SK-N-SH (cell line): ENCODE measurements around the gene MED16. TPM values are rescaled to one million over a fixed set of nuclear protein-coding genes. Genes with fewer than 3 reads are reported as not detected.

Source experiments
- CTCF ChIA-PET: fragments of 300-600, 350-600 bp; formaldehyde crosslinking; extraction: SDS; loops from one replicate; lab custom pipeline; 2021; lab: Yijun Ruan, JAX
- POLR2A ChIA-PET: fragments of 350-600 bp; sonication (Branson Sonifier 250); formaldehyde crosslinking; extraction: SDS; loops from one replicate; lab custom pipeline; 2020; ENCODE audit warnings: antibody characterized with exemption, inconsistent platforms; lab: Yijun Ruan, JAX
- DNase-seq: peaks from one replicate; pipeline ENCODE4 v3.0.0; 2012
- H2AFZ ChIP-seq: fragments of 200-600 bp; sonication (generic); 2 replicates; pipeline ENCODE4 v1.8.1; 2016; ENCODE audit warnings: antibody characterized with exemption, mild to moderate bottlenecking, low read depth
- H3F3A ChIP-seq: fragments of 200-600 bp; sonication (generic); replicated peaks from 2 replicates; pipeline ENCODE3; 2016; ENCODE audit warnings: antibody characterized with exemption, mild to moderate bottlenecking; ENCODE audit not compliant: insufficient read depth
- H3K27ac ChIP-seq, 2 experiments: fragments of 200-500 bp in 1 of 2; fragments of 200-600 bp in 1 of 2; sonication (Bioruptor generic) in 1 of 2; sonication (generic), shearing (Covaris generic) in 1 of 2; 2 replicates each; pipeline versions ENCODE4 v1.5.1 to v1.6.1; 2014 to 2016; ENCODE audit warnings: low read depth in 2 of 2, inconsistent platforms in 1 of 2, low read length in 1 of 2, mild to moderate bottlenecking in 1 of 2, mixed read lengths in 1 of 2
- H3K27me3 ChIP-seq: fragments of 200-600 bp; sonication (generic), shearing (Covaris generic); 2 replicates; pipeline ENCODE4 v1.6.1; 2016; ENCODE audit warnings: mixed run types; ENCODE audit not compliant: insufficient read depth
- H3K36me3 ChIP-seq, 2 experiments: fragments of 200-500 bp in 1 of 2; fragments of 200-600 bp in 1 of 2; sonication (Bioruptor generic) in 1 of 2; sonication (generic) in 1 of 2; replicated peaks in 1 of 2; 2 replicates each; pipeline versions ENCODE3 to v1.5.1; 2014 to 2016; ENCODE audit warnings: low read length in 1 of 2, mild to moderate bottlenecking in 1 of 2; ENCODE audit not compliant: insufficient read depth in 2 of 2, control insufficient read depth in 1 of 2
- H3K4me1 ChIP-seq, 2 experiments: fragments of 200-500 bp in 1 of 2; fragments of 200-600 bp in 1 of 2; sonication (Bioruptor generic) in 1 of 2; sonication (generic), shearing (Covaris generic) in 1 of 2; 2 replicates each; pipeline versions ENCODE4 v1.5.1 to v1.6.1; 2014 to 2016; ENCODE audit warnings: low read depth in 1 of 2, low read length in 1 of 2, mixed run types in 1 of 2; ENCODE audit not compliant: insufficient read depth in 2 of 2, control insufficient read depth in 1 of 2
- H3K4me2 ChIP-seq: fragments of 200-600 bp; sonication (generic), shearing (Covaris generic); 2 replicates; pipeline ENCODE4 v1.6.1; 2017; ENCODE audit warnings: mixed run types
- H3K4me3 ChIP-seq, 2 experiments: fragments of 200-500 bp in 1 of 2; fragments of 200-600 bp in 1 of 2; sonication (Bioruptor generic) in 1 of 2; sonication (generic), shearing (Covaris generic) in 1 of 2; 2 replicates each; pipeline versions ENCODE4 v1.5.1 to v1.8.1; 2014 to 2016; ENCODE audit warnings: low read depth in 2 of 2, inconsistent platforms in 1 of 2, low read length in 1 of 2, mild to moderate bottlenecking in 1 of 2, mixed read lengths in 1 of 2, moderate library complexity in 1 of 2
- H3K79me2 ChIP-seq: fragments of 200-600 bp; sonication (generic); 2 replicates; pipeline ENCODE4 v1.8.1; 2017; ENCODE audit warnings: mild to moderate bottlenecking; ENCODE audit not compliant: insufficient read depth
- H3K9ac ChIP-seq: fragments of 200-600 bp; sonication (generic); 2 replicates; pipeline ENCODE4 v1.6.1; 2017; ENCODE audit warnings: mixed run types
- H3K9me2 ChIP-seq: fragments of 200-600 bp; sonication (generic); 2 replicates; pipeline ENCODE4 v1.6.1; 2017; ENCODE audit warnings: mixed run types
- H3K9me3 ChIP-seq: fragments of 200-600 bp; sonication (generic); 2 replicates; pipeline ENCODE4 v1.6.1; 2017; ENCODE audit warnings: mixed run types, mild to moderate bottlenecking, moderate library complexity
- H4K20me1 ChIP-seq: fragments of 200-600 bp; sonication (generic); 2 replicates; pipeline ENCODE4 v1.6.1; 2017; ENCODE audit warnings: mild to moderate bottlenecking, mixed run types; ENCODE audit not compliant: insufficient read depth
- CTCF ChIP-seq: fragments of 200-600 bp; sonication (generic); IDR thresholded peaks from 2 replicates; pipeline ENCODE4 v1.6.1; 2017; ENCODE audit warnings: antibody characterized with exemption, mild to moderate bottlenecking, moderate library complexity
- EP300 ChIP-seq, 2 experiments: IDR thresholded peaks; 2 replicates each; pipeline versions ENCODE4 v1.4.0 to v1.6.1; 2012; ENCODE audit warnings: borderline replicate concordance in 1 of 2, low read depth in 1 of 2, low read length in 1 of 2
- FOXM1 ChIP-seq: IDR thresholded peaks from 2 replicates; pipeline ENCODE4 v1.4.0; 2012; ENCODE audit warnings: low read depth, mild to moderate bottlenecking
- GABPA ChIP-seq: IDR thresholded peaks from 2 replicates; pipeline ENCODE4 v1.4.0; 2012; ENCODE audit warnings: low read depth, mild to moderate bottlenecking
- IRF3 ChIP-seq: fragments of 150-350 bp; IDR thresholded peaks from 2 replicates; pipeline ENCODE4 v1.6.1; 2016; ENCODE audit warnings: mild to moderate bottlenecking, low read depth, low read length
- MEF2A ChIP-seq: IDR thresholded peaks from 2 replicates; pipeline ENCODE4 v1.4.0; 2012; ENCODE audit warnings: low read depth, borderline replicate concordance
- MXI1 ChIP-seq: IDR thresholded peaks from 2 replicates; pipeline ENCODE4 v1.6.1; 2012; ENCODE audit warnings: mild to moderate bottlenecking, low read depth, low read length, improper control_type of control experiment
- NFIC ChIP-seq: IDR thresholded peaks from 2 replicates; pipeline ENCODE4 v1.4.0; 2012; ENCODE audit warnings: borderline replicate concordance
- NRF1 ChIP-seq: IDR thresholded peaks from 2 replicates; pipeline ENCODE4 v1.6.1; 2012; ENCODE audit warnings: low read depth, mild to moderate bottlenecking, low read length
- PBX3 ChIP-seq: IDR thresholded peaks from 2 replicates; pipeline ENCODE4; 2012
- RCOR1 ChIP-seq: fragments of 150-350 bp; IDR thresholded peaks from 2 replicates; pipeline ENCODE4 v1.6.1; 2017; ENCODE audit warnings: antibody characterized with exemption, low read length
- REST ChIP-seq: IDR thresholded peaks from 2 replicates; pipeline ENCODE4 v1.6.1; 2012; ENCODE audit warnings: mild to moderate bottlenecking, low read depth, low read length, moderate library complexity
- SIN3A ChIP-seq: IDR thresholded peaks from 2 replicates; pipeline ENCODE4 v1.6.1; 2012; ENCODE audit warnings: low read depth, mild to moderate bottlenecking, low read length, moderate library complexity, borderline replicate concordance
- SMC3 ChIP-seq: IDR thresholded peaks from 2 replicates; pipeline ENCODE4 v1.6.1; 2012; ENCODE audit warnings: low read depth, low read length, improper control_type of control experiment
- TCF12 ChIP-seq: IDR thresholded peaks from 2 replicates; pipeline ENCODE4 v1.4.0; 2012
- TEAD4 ChIP-seq: IDR thresholded peaks from 2 replicates; pipeline ENCODE4 v1.4.0; 2012; ENCODE audit warnings: mild to moderate bottlenecking, borderline replicate concordance; ENCODE audit not compliant: insufficient read depth
- USF2 ChIP-seq: fragments of 150-350 bp; IDR thresholded peaks from 2 replicates; pipeline ENCODE4 v1.6.1; 2017; ENCODE audit warnings: antibody characterized with exemption, low read length, low read depth, borderline replicate concordance
- YY1 ChIP-seq: IDR thresholded peaks from 2 replicates; pipeline ENCODE4 v1.4.0; 2012; ENCODE audit warnings: low read depth, mild to moderate bottlenecking
- ZBTB33 ChIP-seq: IDR thresholded peaks from 2 replicates; pipeline ENCODE4 v1.4.0; 2012; ENCODE audit warnings: low read depth, borderline replicate concordance
- WGBS: methylation state at CpG from one replicate; pipeline ENCODE4 v1.1.6; 2017; ENCODE audit warnings: low lambda C conversion rate; 5-methylcytosine and 5-hydroxymethylcytosine counted together
- polyA plus RNA-seq, 3 experiments: library from polyadenylated mRNA; depleted of rRNA; stranded (reverse); fragments of >200 nt; gene quantifications; 2 replicates each; pipeline ENCODE4 v1.2.3, GENCODE V29; 2012

The MED16 gene
- polyA plus RNA-seq, 1 of the 3 experiments (the other 2 are of a cell fraction): 40.6 TPM

GRCh38 chr19:866769-867300 is 26.2 kb downstream of the MED16 start:
- Histone ChIP-seq H3K4me2 (no peak overlapping the region), H3K27ac (no peak overlapping the region), H3K4me3 (no peak overlapping the region), H3K9me3 (no peaks in the 10 kb centered on the region), H4K20me1 (no peaks in the 10 kb centered on the region), H3F3A (peaks cover 18% of the 10 kb centered on the region), H3K9ac (no peak overlapping the region), H3K4me1 (peaks cover 4 to 12% of the 10 kb centered on the region in 2 experiments; a peak in 2 of 4 replicates), H3K27me3 (no peaks in the 10 kb centered on the region), H3K9me2 (no peaks in the 10 kb centered on the region), H3K36me3 (peaks cover 0 to 27% of the 10 kb centered on the region in 2 experiments), H3K79me2 (no peaks in the 10 kb centered on the region), H2AFZ (no peak overlapping the region)
- ChIA-PET CTCF (interaction anchor here (0.7 kb wide), 1 partner anchor 19 kb away, joined by 4 read pairs; no protein-coding TSS in a partner anchor), POLR2A (no interaction called here)
- no peak for DNase-seq
- 91% methylated on average over 34 of the region's 38 CpGs for WGBS
- TF ChIP-seq TEAD4 (no peak), NRF1 (no peak), NFIC (no peak), SIN3A (no peak), MXI1 (no peak), FOXM1 (no peak), YY1 (no peak), IRF3 (no peak), RCOR1 (no peak), CTCF (no peak), SMC3 (no peak), PBX3 (no peak), TCF12 (no peak), ZBTB33 (no peak), REST (no peak), USF2 (no peak), EP300 (IDR thresholded peaks at IDR 0.05; ENCODE audit: borderline replicate concordance in 1 of 2, low read depth in 1 of 2, low read length in 1 of 2) (no peak), MEF2A (no peak), GABPA (no peak)
